Transverse colon (tissue), 3 donors: ENCODE data around the gene ABHD17A.

Experiments used
- POLR2A ChIP-seq: fragments of 450-650 bp; IDR thresholded peaks from one replicate; pipeline ENCODE4 v1.6.1; 2016; ENCODE audit warnings: antibody characterized with exemption, mild to moderate bottlenecking, moderate library complexity
- TF ChIP-seq, protein P1 (sequence below), 5 experiments: fragments of 200-600 bp in 3 of 5; fragments of 450-650 bp in 2 of 5; sonication (generic) in 3 of 5; IDR thresholded peaks; 1 replicate in 2 of 5; 2 replicates in 3 of 5; pipeline ENCODE4 v1.5.1; 2016 to 2017; ENCODE audit warnings: antibody characterized with exemption in 5 of 5, inconsistent platforms in 3 of 5, mild to moderate bottlenecking in 2 of 5, moderate library complexity in 1 of 5

DNA sequence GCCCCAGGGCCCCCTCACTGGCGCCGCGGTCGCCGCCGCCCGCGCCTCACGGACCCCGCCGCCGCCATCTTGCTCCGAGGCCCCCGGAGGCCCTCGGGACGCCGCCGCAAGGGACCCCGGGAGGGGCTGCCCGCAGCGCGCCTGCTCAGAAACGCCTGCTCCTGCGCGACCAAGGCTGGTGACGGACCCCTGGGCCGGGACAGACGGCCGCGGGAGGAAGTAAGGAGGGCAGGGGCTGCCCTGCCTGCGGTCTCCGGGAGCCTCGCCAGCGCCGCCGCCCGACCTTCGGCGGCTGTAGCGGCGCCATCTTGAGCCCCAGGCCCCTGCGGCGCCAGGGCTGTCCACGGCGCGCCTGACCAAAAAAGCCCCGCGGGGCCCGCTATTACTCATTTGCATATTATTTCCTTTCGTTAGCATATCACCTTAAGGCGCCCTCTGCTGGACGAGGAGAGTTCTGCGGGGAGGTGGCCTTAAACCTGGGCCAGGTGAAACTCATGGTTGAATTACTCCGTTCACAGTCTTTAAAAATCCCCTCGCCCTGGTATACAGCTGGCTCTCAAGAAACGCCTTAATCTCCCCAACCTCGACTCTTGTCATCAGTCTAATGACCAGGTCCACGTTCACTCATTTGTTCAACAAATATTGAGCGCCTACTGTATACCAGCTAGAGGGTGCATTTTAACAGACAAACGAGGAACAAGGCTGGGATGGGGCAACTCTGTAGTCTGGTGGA is 36.7 kb downstream of the ABHD17A start, which contains the start of gene REXO1:
- TF ChIP-seq, protein P1, sequence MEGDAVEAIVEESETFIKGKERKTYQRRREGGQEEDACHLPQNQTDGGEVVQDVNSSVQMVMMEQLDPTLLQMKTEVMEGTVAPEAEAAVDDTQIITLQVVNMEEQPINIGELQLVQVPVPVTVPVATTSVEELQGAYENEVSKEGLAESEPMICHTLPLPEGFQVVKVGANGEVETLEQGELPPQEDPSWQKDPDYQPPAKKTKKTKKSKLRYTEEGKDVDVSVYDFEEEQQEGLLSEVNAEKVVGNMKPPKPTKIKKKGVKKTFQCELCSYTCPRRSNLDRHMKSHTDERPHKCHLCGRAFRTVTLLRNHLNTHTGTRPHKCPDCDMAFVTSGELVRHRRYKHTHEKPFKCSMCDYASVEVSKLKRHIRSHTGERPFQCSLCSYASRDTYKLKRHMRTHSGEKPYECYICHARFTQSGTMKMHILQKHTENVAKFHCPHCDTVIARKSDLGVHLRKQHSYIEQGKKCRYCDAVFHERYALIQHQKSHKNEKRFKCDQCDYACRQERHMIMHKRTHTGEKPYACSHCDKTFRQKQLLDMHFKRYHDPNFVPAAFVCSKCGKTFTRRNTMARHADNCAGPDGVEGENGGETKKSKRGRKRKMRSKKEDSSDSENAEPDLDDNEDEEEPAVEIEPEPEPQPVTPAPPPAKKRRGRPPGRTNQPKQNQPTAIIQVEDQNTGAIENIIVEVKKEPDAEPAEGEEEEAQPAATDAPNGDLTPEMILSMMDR (IDR thresholded peaks at IDR 0.05): peak; percentile 88 to 97 (median 96)
- TF ChIP-seq POLR2A: peak; percentile 48
